ENCODE results near the gene FAIM.
A peak's percentile ranks its signal among the peaks of the same experiment; 100 is the strongest.
"Not testable (repeated sequence)": the region's sequence is repeated elsewhere in the genome, so short reads cannot be mapped to it uniquely, and the experiment has no call there.

FAIM gene

DNA sequence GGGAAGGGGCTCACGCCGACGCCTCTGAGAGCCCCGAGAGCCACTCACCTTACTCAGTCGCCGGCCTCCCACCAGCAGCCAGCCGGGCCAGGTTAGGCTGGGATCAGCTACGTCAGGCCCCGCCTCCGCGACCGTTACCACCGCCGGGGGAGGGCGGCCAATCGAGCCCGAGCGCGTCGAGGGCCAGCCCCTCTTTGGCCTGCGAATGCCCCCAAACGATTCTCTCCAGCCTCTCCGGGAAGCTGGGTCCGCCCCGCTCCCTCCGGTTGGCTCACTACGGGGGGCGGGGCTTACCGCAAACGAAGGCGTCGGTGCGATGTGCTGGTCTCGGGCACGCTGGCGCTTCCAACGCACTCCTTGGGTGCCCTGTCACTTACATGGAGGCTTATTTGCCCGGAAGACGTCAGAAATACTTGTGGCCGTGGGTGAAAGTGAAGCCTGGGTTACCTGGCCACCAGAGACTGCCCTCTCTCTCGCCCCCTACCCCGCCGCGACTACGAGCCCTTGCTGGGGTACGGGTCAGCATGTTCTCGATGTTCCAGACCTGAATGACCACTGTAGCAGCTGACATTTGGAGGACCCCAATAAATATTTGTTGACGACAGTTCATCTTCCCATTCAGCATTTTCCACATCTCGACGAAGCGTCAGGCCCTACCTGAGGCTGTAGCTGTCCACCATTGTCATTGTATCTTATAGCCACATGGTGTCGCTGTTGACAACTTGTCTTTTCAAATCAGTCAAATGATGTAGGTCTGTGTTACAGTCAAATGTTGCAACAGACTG lies 14.2 kb upstream of the FAIM start, which contains the start of gene CEP70:
Gene CEP70 (minus strand): TSS at position 111 of the 785 bp plus-strand sequence. CDS start 21,333 bp downstream, outside the sequence.
- TF ChIP-seq, protein P1, sequence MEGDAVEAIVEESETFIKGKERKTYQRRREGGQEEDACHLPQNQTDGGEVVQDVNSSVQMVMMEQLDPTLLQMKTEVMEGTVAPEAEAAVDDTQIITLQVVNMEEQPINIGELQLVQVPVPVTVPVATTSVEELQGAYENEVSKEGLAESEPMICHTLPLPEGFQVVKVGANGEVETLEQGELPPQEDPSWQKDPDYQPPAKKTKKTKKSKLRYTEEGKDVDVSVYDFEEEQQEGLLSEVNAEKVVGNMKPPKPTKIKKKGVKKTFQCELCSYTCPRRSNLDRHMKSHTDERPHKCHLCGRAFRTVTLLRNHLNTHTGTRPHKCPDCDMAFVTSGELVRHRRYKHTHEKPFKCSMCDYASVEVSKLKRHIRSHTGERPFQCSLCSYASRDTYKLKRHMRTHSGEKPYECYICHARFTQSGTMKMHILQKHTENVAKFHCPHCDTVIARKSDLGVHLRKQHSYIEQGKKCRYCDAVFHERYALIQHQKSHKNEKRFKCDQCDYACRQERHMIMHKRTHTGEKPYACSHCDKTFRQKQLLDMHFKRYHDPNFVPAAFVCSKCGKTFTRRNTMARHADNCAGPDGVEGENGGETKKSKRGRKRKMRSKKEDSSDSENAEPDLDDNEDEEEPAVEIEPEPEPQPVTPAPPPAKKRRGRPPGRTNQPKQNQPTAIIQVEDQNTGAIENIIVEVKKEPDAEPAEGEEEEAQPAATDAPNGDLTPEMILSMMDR (IDR thresholded peaks at IDR 0.05; ENCODE audit: insufficient read depth, low read depth, low read length, missing control alignments): peak; percentile 85

DNA sequence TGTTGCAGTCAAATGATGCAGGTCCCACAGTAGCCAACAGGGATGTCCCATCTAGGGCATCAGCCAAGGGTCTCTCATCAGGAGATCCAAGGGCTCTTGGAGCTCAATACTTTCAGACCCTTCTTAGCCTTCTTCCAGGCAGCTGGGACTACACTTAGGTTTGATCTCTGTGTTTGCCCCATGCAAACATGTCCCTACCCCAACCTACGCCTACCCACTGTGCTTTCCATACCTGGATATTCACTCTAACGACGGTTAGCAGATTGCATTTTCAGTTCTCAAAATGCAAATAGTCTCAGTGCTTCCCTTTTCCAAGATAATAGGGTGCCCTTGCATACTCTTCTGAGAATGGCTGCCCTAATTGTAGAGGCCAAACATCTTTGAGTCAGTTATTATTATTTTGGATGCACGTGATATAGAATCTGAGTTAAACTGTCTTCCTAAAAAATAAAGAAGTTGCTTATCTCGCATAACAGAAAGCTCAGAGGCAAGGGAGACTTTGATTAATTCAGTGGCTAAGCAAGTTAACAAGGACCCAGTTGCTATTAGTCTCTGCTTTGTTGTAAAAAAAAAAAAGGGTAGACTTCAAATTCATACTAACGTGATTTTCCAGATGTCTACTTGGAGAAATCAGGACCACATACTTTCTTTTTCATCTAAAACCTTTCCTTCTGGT lies 13.5 kb upstream of the FAIM start:
- no peak for DNase-seq (ENCODE audit: low read depth)
- TF ChIP-seq, protein P1 (IDR thresholded peaks at IDR 0.05; ENCODE audit: insufficient read depth, low read depth, low read length, missing control alignments): no peak
- peak overlapping the region; percentile 60 for H3K4me3 ChIP-seq (ENCODE audit: low read length)

More for the DNA sequence above, 14.2 kb upstream of the FAIM start, which contains the start of gene CEP70:
- H3K4me3 ChIP-seq (ENCODE audit: low read length): peak within 1 kb of the TSS; percentile 60
- DNase-seq (ENCODE audit: low read depth): peak; percentile 96

GRCh38 chr3:138597186-138597976 lies 11.2 kb upstream of the FAIM start:
- peak; percentile 10 for DNase-seq (ENCODE audit: low read depth)
- H3K4me3 ChIP-seq (ENCODE audit: low read length): not testable (repeated sequence)

GRCh38 chr3:138598534-138598933 lies 10.0 kb upstream of the FAIM start:
- DNase-seq (ENCODE audit: low read depth): no peak
- H3K4me3 ChIP-seq (ENCODE audit: low read length): no peak overlapping the region
- TF ChIP-seq, protein P1 (IDR thresholded peaks at IDR 0.05; ENCODE audit: insufficient read depth, low read depth, low read length, missing control alignments): no peak

GRCh38 chr3:138600100-138600745 lies 8.3 kb upstream of the FAIM start:
- no peak for DNase-seq (ENCODE audit: low read depth)
- TF ChIP-seq, protein P1 (IDR thresholded peaks at IDR 0.05; ENCODE audit: insufficient read depth, low read depth, low read length, missing control alignments): no peak
- no peak overlapping the region for H3K4me3 ChIP-seq (ENCODE audit: low read length)

- not testable (repeated sequence) for DNase-seq (ENCODE audit: low read depth)
Observed at GRCh38 chr3:138601661-138602060, 6.9 kb upstream of the FAIM start.

GRCh38 chr3:138604106-138604595 lies 4.4 kb upstream of the FAIM start:
- H3K4me3 ChIP-seq (ENCODE audit: low read length): not testable (repeated sequence)

More at GRCh38 chr3:138601661-138602060, 6.9 kb upstream of the FAIM start:
- not testable (repeated sequence) for H3K4me3 ChIP-seq (ENCODE audit: low read length)

DNA sequence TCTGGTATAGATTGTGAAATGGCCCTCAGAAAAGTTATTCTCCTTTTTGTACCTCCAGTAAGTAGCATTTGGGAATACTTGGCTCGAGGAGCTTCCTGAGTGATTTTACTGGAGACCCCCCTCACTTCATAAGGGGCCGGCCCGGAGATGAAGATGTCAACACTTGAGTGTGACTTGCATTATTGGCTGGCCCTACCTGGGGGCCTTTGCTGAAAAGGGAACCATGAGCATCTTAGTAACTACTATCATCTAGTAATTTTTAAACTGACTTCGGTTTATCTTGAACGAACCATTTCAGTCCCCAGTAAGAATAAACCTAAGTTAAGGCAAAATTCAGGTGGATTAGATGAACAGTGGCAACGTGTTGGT lies 1.3 kb downstream of the FAIM start:
- TF ChIP-seq, protein P1 (IDR thresholded peaks at IDR 0.05; ENCODE audit: insufficient read depth, low read depth, low read length, missing control alignments): no peak
- H3K4me3 ChIP-seq (ENCODE audit: low read length): no peak overlapping the region
- DNase-seq (ENCODE audit: low read depth): no peak

More at GRCh38 chr3:138604106-138604595, 4.4 kb upstream of the FAIM start:
- not testable (repeated sequence) for DNase-seq (ENCODE audit: low read depth)

Measured in epithelial cell of esophagus (primary cell).